BE2C (cell line): Measurements from ENCODE around the gene OR10H1. TPM values are rescaled to one million over a fixed set of nuclear protein-coding genes. Genes with fewer than 3 reads are reported as not detected.

Source experiments
- DNase-seq: peaks from one replicate; pipeline ENCODE4 v3.0.0-alpha.2; 2020
- H3K27me3 ChIP-seq: fragments of 250-450 bp; sonication (Bioruptor Pico); 2 replicates; pipeline ENCODE4 v1.5.1; 2020; ENCODE audit warnings: mild to moderate bottlenecking
- H3K36me3 ChIP-seq: fragments of 250-450 bp; sonication (Bioruptor Pico); 2 replicates; pipeline ENCODE4 v1.5.1; 2020; ENCODE audit warnings: mild to moderate bottlenecking
- H3K4me1 ChIP-seq: fragments of 250-450 bp; sonication (Bioruptor Pico); 2 replicates; pipeline ENCODE4 v1.5.1; 2020
- H3K4me3 ChIP-seq: 2 replicates; pipeline ENCODE4 v1.5.1; 2011; ENCODE audit warnings: low read depth, low read length
- H3K9me3 ChIP-seq: fragments of 250-450 bp; sonication (Bioruptor Pico); 2 replicates; pipeline ENCODE4 v1.5.1; 2020
- CTCF ChIP-seq: IDR thresholded peaks from 2 replicates; pipeline ENCODE4 v1.5.1; 2012; ENCODE audit warnings: mild to moderate bottlenecking, low read depth, low read length
- polyA plus RNA-seq: library from polyadenylated mRNA; unstranded; fragments of >200 nt; gene quantifications from one replicate; pipeline ENCODE4 v1.2.1, GENCODE V29; 2012; ENCODE audit warnings: low read depth, missing spikeins; ENCODE audit not compliant: insufficient read length, insufficient read depth

Gene OR10H1
- polyA plus RNA-seq = not detected

- no peaks in the 10 kb centered on the region for H3K9me3 ChIP-seq
- H3K4me1 ChIP-seq = no peaks in the 10 kb centered on the region
- DNase-seq = no peak
- TF ChIP-seq CTCF = no peak
- H3K27me3 ChIP-seq = peaks cover 15% of the 10 kb centered on the region
- no peaks in the 10 kb centered on the region for H3K36me3 ChIP-seq
- H3K4me3 ChIP-seq = no peak within 1 kb of the TSS
Observed at GRCh38 chr19:15815306-15815705, at the start of gene OR10H1. Gene OR10H1 (minus strand): TSS chr19:15815664. CDS start chr19:15808037, 7,627 bp downstream.

GRCh38 chr19:15864824-15865223 lies 49.4 kb upstream of the OR10H1 start:
- no peak for DNase-seq
- no peak overlapping the region for H3K4me3 ChIP-seq
- H3K9me3 ChIP-seq = no peaks in the 10 kb centered on the region
- no peaks in the 10 kb centered on the region for H3K36me3 ChIP-seq
- no peaks in the 10 kb centered on the region for H3K4me1 ChIP-seq
- TF ChIP-seq CTCF = no peak
- H3K27me3 ChIP-seq = no peaks in the 10 kb centered on the region

GRCh38 chr19:15863272-15863671 lies 47.8 kb upstream of the OR10H1 start:
- no peaks in the 10 kb centered on the region for H3K27me3 ChIP-seq
- no peaks in the 10 kb centered on the region for H3K36me3 ChIP-seq
- H3K4me3 ChIP-seq = no peak overlapping the region
- no peaks in the 10 kb centered on the region for H3K9me3 ChIP-seq
- TF ChIP-seq CTCF = no peak
- H3K4me1 ChIP-seq = no peaks in the 10 kb centered on the region
- DNase-seq = no peak

- Histone ChIP-seq H3K36me3 (no peaks in the 10 kb centered on the region), H3K9me3 (no peaks in the 10 kb centered on the region), H3K4me1 (no peaks in the 10 kb centered on the region), H3K4me3 (no peak overlapping the region), H3K27me3 (no peaks in the 10 kb centered on the region)
- DNase-seq = no peak
- no peak for TF ChIP-seq CTCF
Observed at GRCh38 chr19:15862444-15862843, 47.0 kb upstream of the OR10H1 start.

GRCh38 chr19:15860522-15860921 lies 45.1 kb upstream of the OR10H1 start:
- H3K9me3 ChIP-seq = no peaks in the 10 kb centered on the region
- no peak for TF ChIP-seq CTCF
- no peak for DNase-seq
- no peaks in the 10 kb centered on the region for H3K4me1 ChIP-seq
- no peaks in the 10 kb centered on the region for H3K27me3 ChIP-seq
- no peaks in the 10 kb centered on the region for H3K36me3 ChIP-seq
- H3K4me3 ChIP-seq = no peak overlapping the region

- Histone ChIP-seq H3K36me3 (no peaks in the 10 kb centered on the region), H3K4me1 (no peaks in the 10 kb centered on the region), H3K27me3 (no peaks in the 10 kb centered on the region), H3K4me3 (no peak overlapping the region), H3K9me3 (no peaks in the 10 kb centered on the region)
- no peak for TF ChIP-seq CTCF
- DNase-seq = no peak
Observed at GRCh38 chr19:15859187-15859586, 43.7 kb upstream of the OR10H1 start.
